ENCODE data around the gene KCTD15.
"Not testable (repeated sequence)": the region's sequence is repeated elsewhere in the genome, so short reads cannot be mapped to it uniquely, and the experiment has no call there.

KCTD15 gene

GRCh38 chr19:33813391-33814101, 16.9 kb downstream of the KCTD15 start:
- DNase-seq (ENCODE audit: low read depth, low spot score) = no peak

- DNase-seq (ENCODE audit: low read depth, low spot score) = no peak
Observed at GRCh38 chr19:33814181-33815165, 17.8 kb downstream of the KCTD15 start.

- no peak for DNase-seq (ENCODE audit: low read depth, low spot score)
Observed at GRCh38 chr19:33815380-33816340, 19.0 kb downstream of the KCTD15 start.

GRCh38 chr19:33818411-33818810, 21.7 kb downstream of the KCTD15 start:
- DNase-seq (ENCODE audit: low read depth, low spot score) = peak; percentile 32

- not testable (repeated sequence) for DNase-seq (ENCODE audit: low read depth, low spot score)
Observed at GRCh38 chr19:33819078-33819477, 22.4 kb downstream of the KCTD15 start.

GRCh38 chr19:33819506-33819879, 22.8 kb downstream of the KCTD15 start:
- no peak for DNase-seq (ENCODE audit: low read depth, low spot score)

- DNase-seq (ENCODE audit: low read depth, low spot score) = peak; percentile 70
Observed at GRCh38 chr19:33819880-33820781, 23.5 kb downstream of the KCTD15 start.

- no peak for DNase-seq (ENCODE audit: low read depth, low spot score)
Observed at GRCh38 chr19:33821871-33822270, 25.2 kb downstream of the KCTD15 start.

- DNase-seq (ENCODE audit: low read depth, low spot score) = no peak
Observed at GRCh38 chr19:33823341-33823740, 26.7 kb downstream of the KCTD15 start.

- no peak for DNase-seq (ENCODE audit: low read depth, low spot score)
Observed at GRCh38 chr19:33825556-33825955, 28.9 kb downstream of the KCTD15 start.

- no peak for DNase-seq (ENCODE audit: low read depth, low spot score)
Observed at GRCh38 chr19:33826521-33826920, 29.9 kb downstream of the KCTD15 start.

- DNase-seq (ENCODE audit: low read depth, low spot score) = no peak
Observed at GRCh38 chr19:33828266-33829075, 31.8 kb downstream of the KCTD15 start.

- no peak for DNase-seq (ENCODE audit: low read depth, low spot score)
Observed at GRCh38 chr19:33830264-33830663, 33.6 kb downstream of the KCTD15 start.

- peak; percentile 81 for DNase-seq (ENCODE audit: low read depth, low spot score)
Observed at GRCh38 chr19:33831825-33832224, 35.2 kb downstream of the KCTD15 start.

- peak; percentile 28 for DNase-seq (ENCODE audit: low read depth, low spot score)
Observed at GRCh38 chr19:33832633-33833032, 36.0 kb downstream of the KCTD15 start.

GRCh38 chr19:33840382-33840781, 43.7 kb downstream of the KCTD15 start:
- DNase-seq (ENCODE audit: low read depth, low spot score) = no peak

GRCh38 chr19:33840783-33841182, 44.1 kb downstream of the KCTD15 start:
- DNase-seq (ENCODE audit: low read depth, low spot score) = no peak

- no peak for DNase-seq (ENCODE audit: low read depth, low spot score)
Observed at GRCh38 chr19:33841685-33842084, 45.0 kb downstream of the KCTD15 start.

- DNase-seq (ENCODE audit: low read depth, low spot score) = no peak
Observed at GRCh38 chr19:33844478-33844877, 47.8 kb downstream of the KCTD15 start.

GRCh38 chr19:33845498-33845897, 48.8 kb downstream of the KCTD15 start:
- no peak for DNase-seq (ENCODE audit: low read depth, low spot score)
